GM21515 (cell line): ENCODE results near the gene RNFT2.

Experiments
- ATAC-seq: cut with Tn5 transposase; IDR thresholded peaks from one replicate; pipeline ENCODE4 v1.9.1; 2021; ENCODE audit not compliant: unreplicated experiment

Gene RNFT2

DNA sequence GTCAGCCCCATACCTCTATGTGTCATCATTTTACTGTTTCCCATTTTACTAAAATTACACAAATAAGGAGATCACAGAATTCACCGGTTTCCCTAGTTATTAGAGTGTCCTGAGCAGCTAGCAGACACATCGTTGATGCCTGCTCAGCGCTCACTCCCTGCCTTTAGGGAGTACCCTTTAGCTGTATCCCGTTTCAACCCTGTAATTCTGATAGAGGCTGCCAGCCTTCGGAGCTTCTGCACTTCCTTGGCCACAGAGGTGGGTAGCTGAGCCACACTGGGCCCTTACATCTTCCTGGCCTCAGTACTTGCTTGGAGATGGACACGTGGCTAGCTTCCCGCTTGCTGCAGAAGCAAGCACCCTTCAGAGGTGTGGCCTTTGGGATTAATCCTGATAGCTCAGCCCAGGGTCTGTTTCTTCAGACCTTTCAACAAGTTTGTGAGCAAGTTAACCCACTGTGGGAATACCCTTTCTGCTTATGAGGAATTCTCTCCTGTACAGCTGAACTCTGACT, 158.4 kb downstream of the RNFT2 start:
- ATAC-seq: no peak

DNA sequence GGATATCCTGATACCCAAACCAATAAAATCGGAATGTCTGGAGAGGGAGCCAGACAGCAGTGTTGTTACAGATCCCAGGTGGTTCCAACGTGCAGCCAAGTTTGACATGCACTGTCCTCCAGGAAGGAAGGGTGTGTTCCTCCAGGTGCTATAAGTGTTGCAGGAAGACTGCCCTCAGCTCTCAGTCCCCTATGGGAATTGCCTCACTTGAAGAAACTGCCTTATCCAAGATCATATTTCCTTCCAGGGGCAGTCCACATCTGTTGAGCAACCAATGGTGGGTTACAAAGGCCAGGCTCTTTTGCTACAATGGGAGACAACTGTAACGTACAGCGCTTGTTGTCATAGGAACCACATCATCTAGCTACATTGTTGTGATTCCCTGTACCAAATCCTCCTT, 159.4 kb downstream of the RNFT2 start:
- ATAC-seq: no peak

DNA sequence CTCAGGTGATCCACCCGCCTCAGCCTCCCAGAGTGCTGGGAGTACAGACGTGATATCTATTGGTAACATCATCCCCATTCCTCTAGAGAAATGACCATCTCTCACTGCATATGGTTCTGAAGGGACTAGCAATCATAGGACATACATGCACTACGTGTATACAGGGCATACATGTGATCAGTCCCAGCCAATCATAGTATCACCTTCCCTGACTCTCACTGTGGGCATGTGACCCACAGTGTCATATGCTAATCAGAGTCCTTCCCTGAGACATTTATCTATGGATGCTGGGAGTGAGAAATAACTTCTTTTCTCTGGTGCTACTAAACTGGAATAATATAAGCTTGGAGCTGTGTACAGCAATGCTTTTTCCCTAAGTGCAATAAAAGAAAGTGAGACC, 160.6 kb downstream of the RNFT2 start:
- no peak for ATAC-seq

DNA sequence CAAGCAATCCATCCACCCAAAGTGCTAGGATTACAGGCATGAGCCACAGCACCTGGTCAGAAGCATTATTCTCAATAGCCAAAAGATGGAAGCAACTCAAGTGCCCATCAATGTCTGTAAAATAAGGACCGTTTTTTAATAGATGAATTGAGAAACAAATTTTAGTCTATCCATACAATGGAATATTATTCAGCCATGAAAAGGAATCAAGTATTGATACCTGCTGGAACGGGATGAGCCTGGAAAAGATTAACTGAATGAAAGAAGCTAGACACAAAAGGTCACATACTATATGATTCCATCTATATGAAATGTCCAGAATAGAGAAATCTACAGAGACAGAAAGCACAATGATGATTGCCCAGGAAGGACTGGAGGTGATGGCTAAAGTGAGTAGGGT, 163.5 kb downstream of the RNFT2 start:
- no peak for ATAC-seq
